Upper lobe of left lung (tissue), 6 donors: ENCODE data around the gene SEMA3D. TPM values are rescaled to one million over a fixed set of nuclear protein-coding genes. Genes with fewer than 3 reads are reported as not detected.

Experiments used
- ATAC-seq, 2 donors: fragments of 200-7000 bp; cut with Tn5 transposase; one replicate each; pipeline ENCODE4 v1.9.1; 2022; ENCODE audit warnings: mild to moderate bottlenecking in 2 of 2, moderate library complexity in 2 of 2; ENCODE audit not compliant: low FRiP score in 2 of 2
- DNase-seq, 2 donors: peaks; one replicate each; pipeline ENCODE4 v3.0.0-alpha.2; 2019 to 2020
- H3K27ac ChIP-seq, 4 donors: fragments of 200-600 bp; sonication (generic); one replicate each; pipeline ENCODE4 v1.5.1; 2016 to 2019
- H3K27me3 ChIP-seq, 4 donors: fragments of 200-600 bp; sonication (generic); one replicate each; pipeline ENCODE4 v1.5.1; 2017 to 2019
- H3K36me3 ChIP-seq, 4 donors: fragments of 200-600 bp; sonication (generic); one replicate each; pipeline ENCODE4 v1.5.1; 2016 to 2019
- H3K4me1 ChIP-seq, 4 donors: fragments of 200-600 bp; sonication (generic); one replicate each; pipeline ENCODE4 v1.5.1; 2018 to 2019
- H3K4me3 ChIP-seq, 4 donors: fragments of 200-600 bp; sonication (generic); one replicate each; pipeline ENCODE4 v1.5.1; 2017 to 2019; ENCODE audit warnings: mild to moderate bottlenecking in 2 of 4, moderate library complexity in 1 of 4
- H3K9me3 ChIP-seq, 4 donors: fragments of 200-600 bp; sonication (generic); one replicate each; pipeline ENCODE4 v1.5.1; 2018 to 2019
- EP300 ChIP-seq, 4 donors: sonication (generic); formaldehyde crosslinking; IDR thresholded peaks; one replicate each; pipeline ENCODE4 v1.5.1; 2017; ENCODE audit warnings: antibody characterized with exemption in 4 of 4, control low read depth in 2 of 4
- POLR2A ChIP-seq, 4 donors: fragments of 450-650 bp; IDR thresholded peaks; one replicate each; pipeline ENCODE4 v1.5.1; 2016 to 2017; ENCODE audit warnings: antibody characterized with exemption in 4 of 4, mild to moderate bottlenecking in 2 of 4
- POLR2AphosphoS5 ChIP-seq, 2 donors: sonication (generic); formaldehyde crosslinking; IDR thresholded peaks; one replicate each; pipeline ENCODE4 v1.5.1; 2017; ENCODE audit warnings: antibody characterized with exemption in 2 of 2
- WGBS, 2 donors: methylation state at CpG; one replicate each; pipeline ENCODE4 v1.1.5; 2017 to 2018; 5-methylcytosine and 5-hydroxymethylcytosine counted together
- total RNA-seq, 6 donors: library from RNA; depleted of rRNA in 4 of 6; stranded (reverse); fragments of >200 nt in 4 of 6; gene quantifications; one replicate each; pipeline versions ENCODE4 v1.1.0 to v1.2.1, GENCODE V29; 2016 to 2021
- TF ChIP-seq, protein P1 (sequence below), 6 experiments: fragments of 450-650 bp in 4 of 6; fragments of 200-600 bp in 2 of 6; sonication (generic) in 2 of 6; IDR thresholded peaks; one replicate each; pipeline ENCODE4 v1.5.1; 2016 to 2019; ENCODE audit warnings: antibody characterized with exemption in 6 of 6
- donor health status: DM: no; HTN: no; CAD: no; lungs with moderate emphysema.
- donor health status: DM: no; HTN: yes; CAD: no; lungs with severe emphysema.

The SEMA3D gene
- total RNA-seq, 6 donors from 2014 or later, result 1.7 to 8.1 (median 3.5) TPM

DNA sequence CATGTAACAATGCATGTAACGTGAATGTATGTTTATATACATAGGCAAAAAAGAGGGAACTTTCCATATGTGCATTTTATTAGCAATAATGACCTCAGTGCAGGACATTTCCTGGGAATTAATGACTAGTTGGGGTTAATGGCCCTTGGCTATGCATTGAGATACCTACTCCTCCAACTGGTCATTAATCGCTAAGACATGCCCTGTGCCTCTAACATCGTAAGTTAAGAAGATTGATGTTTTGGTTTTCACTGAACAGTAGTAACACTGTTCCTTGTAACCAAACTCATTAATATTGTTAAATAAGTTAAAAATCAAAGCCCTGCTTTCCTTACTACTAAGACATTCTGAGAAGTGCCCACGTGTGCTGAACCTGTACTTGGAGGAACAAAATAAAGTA, 61.7 kb downstream of the SEMA3D start:
- no peak for TF ChIP-seq EP300 (IDR thresholded peaks at IDR 0.05)
- no peak for TF ChIP-seq POLR2AphosphoS5 (IDR thresholded peaks at IDR 0.05)
- no peak for TF ChIP-seq POLR2A (IDR thresholded peaks at IDR 0.05)
- H3K9me3 ChIP-seq, result no peaks in the 10 kb centered on the region
- H3K27me3 ChIP-seq, result no peaks in the 10 kb centered on the region
- H3K4me1 ChIP-seq, result no peaks in the 10 kb centered on the region
- no peaks in the 10 kb centered on the region for H3K36me3 ChIP-seq
- H3K27ac ChIP-seq, result no peak overlapping the region
- no peak for DNase-seq
- ATAC-seq, result no peak
- H3K4me3 ChIP-seq, result no peak overlapping the region
- 89 to 90% methylated on average over 4 of the region's 4 CpGs for WGBS, 2 donors

DNA sequence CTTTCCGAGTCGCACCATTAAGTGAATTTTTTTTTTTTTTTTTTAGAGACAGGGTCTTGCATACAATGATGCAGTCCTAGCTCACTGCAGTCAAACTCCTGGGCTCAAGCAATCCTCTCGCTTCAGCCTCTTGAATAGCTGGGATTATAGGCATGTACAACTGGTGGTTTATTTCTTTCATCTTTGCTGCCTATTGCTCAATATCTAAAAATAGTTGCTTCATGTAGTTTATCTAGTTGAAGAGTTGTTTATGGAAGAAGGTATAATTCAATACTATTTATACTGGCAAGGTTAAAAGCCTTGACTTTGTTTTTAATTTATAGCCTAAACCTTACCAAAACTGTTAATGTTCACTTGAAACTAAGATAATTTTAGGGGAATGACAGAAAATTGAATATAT, 66.9 kb downstream of the SEMA3D start:
- no peak overlapping the region for H3K4me3 ChIP-seq
- no peaks in the 10 kb centered on the region for H3K27me3 ChIP-seq
- H3K27ac ChIP-seq, result no peak overlapping the region
- DNase-seq (no peak), ATAC-seq (no peak)
- WGBS, 2 donors, result 91 to 93% methylated on average over 3 of the region's 3 CpGs
- no peaks in the 10 kb centered on the region for H3K36me3 ChIP-seq
- H3K4me1 ChIP-seq, result no peaks in the 10 kb centered on the region
- H3K9me3 ChIP-seq, result no peaks in the 10 kb centered on the region
- TF ChIP-seq POLR2A (IDR thresholded peaks at IDR 0.05) (no peak), EP300 (IDR thresholded peaks at IDR 0.05) (no peak), POLR2AphosphoS5 (IDR thresholded peaks at IDR 0.05) (no peak)
- TF ChIP-seq, protein P1, sequence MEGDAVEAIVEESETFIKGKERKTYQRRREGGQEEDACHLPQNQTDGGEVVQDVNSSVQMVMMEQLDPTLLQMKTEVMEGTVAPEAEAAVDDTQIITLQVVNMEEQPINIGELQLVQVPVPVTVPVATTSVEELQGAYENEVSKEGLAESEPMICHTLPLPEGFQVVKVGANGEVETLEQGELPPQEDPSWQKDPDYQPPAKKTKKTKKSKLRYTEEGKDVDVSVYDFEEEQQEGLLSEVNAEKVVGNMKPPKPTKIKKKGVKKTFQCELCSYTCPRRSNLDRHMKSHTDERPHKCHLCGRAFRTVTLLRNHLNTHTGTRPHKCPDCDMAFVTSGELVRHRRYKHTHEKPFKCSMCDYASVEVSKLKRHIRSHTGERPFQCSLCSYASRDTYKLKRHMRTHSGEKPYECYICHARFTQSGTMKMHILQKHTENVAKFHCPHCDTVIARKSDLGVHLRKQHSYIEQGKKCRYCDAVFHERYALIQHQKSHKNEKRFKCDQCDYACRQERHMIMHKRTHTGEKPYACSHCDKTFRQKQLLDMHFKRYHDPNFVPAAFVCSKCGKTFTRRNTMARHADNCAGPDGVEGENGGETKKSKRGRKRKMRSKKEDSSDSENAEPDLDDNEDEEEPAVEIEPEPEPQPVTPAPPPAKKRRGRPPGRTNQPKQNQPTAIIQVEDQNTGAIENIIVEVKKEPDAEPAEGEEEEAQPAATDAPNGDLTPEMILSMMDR (IDR thresholded peaks at IDR 0.05), result no peak

DNA sequence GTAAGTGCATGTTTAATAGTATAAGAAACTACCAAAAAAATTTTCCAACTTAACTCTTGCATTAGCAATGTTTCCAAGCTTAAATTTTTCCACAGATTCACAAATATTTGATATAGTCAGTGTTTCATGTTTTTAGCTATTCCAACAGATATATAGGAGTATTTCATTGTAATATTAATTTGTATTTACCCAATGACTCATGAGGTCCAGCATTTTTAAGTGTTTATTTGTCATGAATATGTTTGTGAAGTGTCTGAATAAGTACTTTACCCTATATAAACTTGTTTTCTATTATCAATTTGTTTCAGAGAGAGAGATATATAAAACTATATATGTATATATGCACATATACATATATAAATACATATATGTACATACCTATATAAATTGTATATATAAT, 71.0 kb downstream of the SEMA3D start:
- no peak for DNase-seq
- no peak for TF ChIP-seq EP300 (IDR thresholded peaks at IDR 0.05)
- TF ChIP-seq, protein P1 (IDR thresholded peaks at IDR 0.05), result no peak
- no peak for TF ChIP-seq POLR2A (IDR thresholded peaks at IDR 0.05)
- TF ChIP-seq POLR2AphosphoS5 (IDR thresholded peaks at IDR 0.05), result no peak
- Histone ChIP-seq H3K27ac (no peak overlapping the region), H3K9me3 (no peaks in the 10 kb centered on the region), H3K36me3 (no peaks in the 10 kb centered on the region), H3K27me3 (no peaks in the 10 kb centered on the region), H3K4me1 (no peaks in the 10 kb centered on the region), H3K4me3 (no peak overlapping the region)
- ATAC-seq, result no peak

DNA sequence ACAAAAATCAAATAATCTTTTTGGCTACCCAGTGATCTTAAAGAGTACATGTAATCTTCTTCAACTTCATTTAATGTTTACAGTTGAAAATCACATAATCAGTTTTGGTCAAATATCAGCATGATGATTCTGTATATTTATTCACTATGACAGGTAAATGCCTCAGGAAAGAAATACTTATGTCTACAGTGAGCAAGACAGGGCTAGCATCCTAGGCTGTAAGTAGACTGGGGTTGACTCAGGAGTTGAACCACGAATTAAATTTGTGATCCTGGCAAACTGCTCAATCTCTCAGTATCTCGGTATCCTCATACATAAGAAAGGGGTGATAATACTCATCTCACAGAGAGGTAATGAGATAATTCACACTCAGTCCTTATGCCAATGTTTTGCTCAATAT, 71.8 kb downstream of the SEMA3D start:
- DNase-seq, result no peak
- Histone ChIP-seq H3K4me3 (no peak overlapping the region), H3K9me3 (no peaks in the 10 kb centered on the region), H3K27me3 (no peaks in the 10 kb centered on the region), H3K36me3 (no peaks in the 10 kb centered on the region), H3K27ac (no peak overlapping the region), H3K4me1 (no peaks in the 10 kb centered on the region)
- ATAC-seq, result no peak
- TF ChIP-seq, protein P1 (IDR thresholded peaks at IDR 0.05), result no peak
- TF ChIP-seq EP300 (IDR thresholded peaks at IDR 0.05), result no peak
- TF ChIP-seq POLR2A (IDR thresholded peaks at IDR 0.05), result no peak
- TF ChIP-seq POLR2AphosphoS5 (IDR thresholded peaks at IDR 0.05), result no peak
- WGBS, 2 donors, result 73 to 86% methylated on average over 2 of the region's 2 CpGs

DNA sequence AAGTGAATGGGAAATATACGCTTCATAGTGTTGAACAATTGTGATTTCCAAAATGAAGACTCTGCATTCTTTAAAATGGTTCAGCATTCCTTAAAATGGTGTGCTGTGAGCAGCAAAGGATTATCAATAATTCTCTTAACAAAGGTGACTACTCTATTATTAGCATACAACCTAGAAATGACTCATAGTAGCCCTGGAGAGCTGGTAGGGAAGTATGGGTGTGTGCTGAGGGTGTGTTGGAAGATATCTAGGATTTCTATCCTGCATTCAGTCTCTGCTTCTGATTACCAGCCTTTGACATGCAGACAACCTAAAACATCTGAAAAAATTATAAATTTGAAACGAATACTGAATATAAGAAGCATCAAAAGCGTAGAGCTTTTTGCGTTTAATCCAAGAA, 72.5 kb downstream of the SEMA3D start:
- Histone ChIP-seq H3K4me3 (no peak overlapping the region), H3K27me3 (no peaks in the 10 kb centered on the region), H3K9me3 (no peaks in the 10 kb centered on the region), H3K4me1 (no peaks in the 10 kb centered on the region), H3K36me3 (no peaks in the 10 kb centered on the region), H3K27ac (no peak overlapping the region)
- DNase-seq (no peak), ATAC-seq (no peak)
- 85 to 91% methylated on average over 4 of the region's 4 CpGs for WGBS, 2 donors
- no peak for TF ChIP-seq POLR2A (IDR thresholded peaks at IDR 0.05)
- TF ChIP-seq POLR2AphosphoS5 (IDR thresholded peaks at IDR 0.05), result no peak
- TF ChIP-seq, protein P1 (IDR thresholded peaks at IDR 0.05), result no peak
- TF ChIP-seq EP300 (IDR thresholded peaks at IDR 0.05), result no peak
